Ovary (tissue), 9 donors: Measurements from ENCODE around the gene ATF7. TPM values are rescaled to one million over a fixed set of nuclear protein-coding genes. Genes with fewer than 3 reads are reported as not detected.

Experiments used
- DNase-seq, 5 donors: peaks; one replicate each; pipeline ENCODE4 v3.0.0-alpha.2; 2019 to 2020
- H3K27ac ChIP-seq, 2 donors: fragments of 200-600 bp; one replicate each; pipeline versions ENCODE4 v1.5.1 to v1.8.0; 2019 to 2022
- H3K27me3 ChIP-seq: fragments of 200-600 bp; one replicate; pipeline ENCODE4 v1.8.0; 2022
- H3K36me3 ChIP-seq: fragments of 200-600 bp; sonication (generic); one replicate; pipeline ENCODE4 v1.5.1; 2019
- H3K4me1 ChIP-seq: one replicate; pipeline ENCODE4 v1.8.1; 2013; ENCODE audit warnings: mild to moderate bottlenecking, moderate library complexity; ENCODE audit not compliant: insufficient read depth
- H3K4me3 ChIP-seq: fragments of 200-600 bp; sonication (generic); one replicate; pipeline ENCODE4 v1.5.1; 2017
- H3K9me3 ChIP-seq, 2 donors: fragments of 200-600 bp in 1 of 2; sonication (generic) in 1 of 2; one replicate each; pipeline versions ENCODE4 v1.5.1 to v1.8.1; 2013 to 2019; ENCODE audit warnings: mild to moderate bottlenecking in 1 of 2, moderate library complexity in 1 of 2
- EP300 ChIP-seq: sonication (generic); formaldehyde crosslinking; IDR thresholded peaks from one replicate; pipeline ENCODE4 v1.6.1; 2017; ENCODE audit warnings: antibody characterized with exemption
- POLR2A ChIP-seq: fragments of 450-650 bp; IDR thresholded peaks from one replicate; pipeline ENCODE4 v1.6.1; 2017; ENCODE audit warnings: antibody characterized with exemption, mild to moderate bottlenecking, moderate library complexity
- WGBS, 3 donors: extraction: QIAGEN DNeasy Blood & Tissue Kit in 1 of 3; methylation state at CpG; one replicate each; pipeline versions ENCODE4 v1.1.5 to v1.1.7; 2013 to 2017; 5-methylcytosine and 5-hydroxymethylcytosine counted together
- intact Hi-C, 4 donors: fragments of 100-400 bp; cut with DNase I; formaldehyde crosslinking; loops; one replicate each; pipeline versions ENCODE4 v1.11.0 to v1.15.1; 2022 to 2023
- polyA plus RNA-seq, 2 donors: library from polyadenylated mRNA; stranded (reverse); fragments of 200-250 nt in 1 of 2; fragments of 350-450 nt in 1 of 2; fragmentation: Illumina TruSeq in 1 of 2; extraction: RNeasy Lipid Tissue Mini Kit (QIAGEN cat#74804) in 1 of 2; gene quantifications; one replicate each; pipeline ENCODE4 v1.2.3, GENCODE V29; 2013 to 2014
- total RNA-seq, 7 donors: library from RNA; depleted of rRNA in 2 of 7; stranded (reverse); fragments of >200 nt in 2 of 7; fragmentation: NEBNext Ultra II Directional in 3 of 7; extraction: Animal tissue kit (Norgen Biotek cat#: 25700) in 3 of 7; gene quantifications; one replicate each; pipeline versions ENCODE4 v1.1.0 to v1.2.4, GENCODE V29; 2016 to 2023
- TF ChIP-seq, protein P1 (sequence below), 3 donors: fragments of 450-650 bp in 2 of 3; fragments of 200-600 bp in 1 of 3; IDR thresholded peaks; one replicate each; pipeline versions ENCODE4 v1.5.1 to v1.8.0; 2016 to 2022; ENCODE audit warnings: antibody characterized with exemption in 3 of 3, mild to moderate bottlenecking in 1 of 3
- donor health status: DM: no; HTN: no; CAD: no; lungs with moderate emphysema.
- donor health status: DM: no; HTN: no; CAD: no.
- donor health status: Bipolar disorder and iron deficiency.
- donor health status: DM: yes; HTN: yes; CAD: no.
- donor health status: DM: no; HTN: no; CAD: no.
- donor health status: DM: yes; HTN: yes; CAD: no.

Gene ATF7
- total and polyA plus RNA-seq, 9 donors = 19.8 to 68.5 (median 41.3) TPM

DNA sequence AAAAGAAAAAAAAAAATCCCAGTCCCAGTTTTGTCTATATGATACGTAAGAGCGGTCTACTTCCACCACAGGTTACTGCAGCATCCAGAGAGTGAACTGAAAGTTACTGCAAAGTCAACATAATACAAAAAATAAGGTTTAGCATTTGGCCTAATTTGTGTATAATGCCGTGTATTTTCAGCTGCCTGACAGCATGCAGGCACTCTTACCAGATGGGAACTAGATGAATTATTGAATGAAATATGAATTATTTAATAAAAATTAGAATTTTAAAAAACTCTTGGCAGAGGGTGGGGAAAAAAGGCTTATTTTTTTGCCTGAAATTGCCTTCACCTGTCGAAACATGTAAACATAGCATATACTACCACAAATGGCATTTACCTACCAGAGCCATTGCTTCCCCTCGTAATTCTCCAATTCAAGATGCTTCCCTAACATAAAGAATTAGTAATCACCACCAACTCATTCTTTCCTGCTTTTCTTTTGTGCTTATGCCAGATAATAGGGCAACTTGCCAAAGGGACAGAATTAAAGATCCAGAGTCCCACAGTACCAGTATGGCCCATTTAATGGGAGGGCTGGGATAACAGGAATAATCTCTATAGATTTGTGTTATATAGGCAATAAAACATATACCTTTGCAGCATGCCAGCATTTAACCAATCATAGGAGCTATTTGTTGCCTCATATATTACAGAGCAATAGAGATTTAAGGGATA is 31.1 kb downstream of the ATF7 start:
- DNase-seq = no peak
- 87 to 94% (median 90%) methylated on average over 5 of the region's 5 CpGs for WGBS, 3 donors
- H3K27me3 ChIP-seq = no peaks in the 10 kb centered on the region
- intact Hi-C loops = no loop called here
- no peak overlapping the region for H3K27ac ChIP-seq
- no peaks in the 10 kb centered on the region for H3K36me3 ChIP-seq
- H3K4me3 ChIP-seq = no peak overlapping the region
- H3K9me3 ChIP-seq = no peaks in the 10 kb centered on the region
- H3K4me1 ChIP-seq = peaks cover 4% of the 10 kb centered on the region
- no peak for TF ChIP-seq POLR2A
- TF ChIP-seq EP300 = no peak
- TF ChIP-seq, protein P1, sequence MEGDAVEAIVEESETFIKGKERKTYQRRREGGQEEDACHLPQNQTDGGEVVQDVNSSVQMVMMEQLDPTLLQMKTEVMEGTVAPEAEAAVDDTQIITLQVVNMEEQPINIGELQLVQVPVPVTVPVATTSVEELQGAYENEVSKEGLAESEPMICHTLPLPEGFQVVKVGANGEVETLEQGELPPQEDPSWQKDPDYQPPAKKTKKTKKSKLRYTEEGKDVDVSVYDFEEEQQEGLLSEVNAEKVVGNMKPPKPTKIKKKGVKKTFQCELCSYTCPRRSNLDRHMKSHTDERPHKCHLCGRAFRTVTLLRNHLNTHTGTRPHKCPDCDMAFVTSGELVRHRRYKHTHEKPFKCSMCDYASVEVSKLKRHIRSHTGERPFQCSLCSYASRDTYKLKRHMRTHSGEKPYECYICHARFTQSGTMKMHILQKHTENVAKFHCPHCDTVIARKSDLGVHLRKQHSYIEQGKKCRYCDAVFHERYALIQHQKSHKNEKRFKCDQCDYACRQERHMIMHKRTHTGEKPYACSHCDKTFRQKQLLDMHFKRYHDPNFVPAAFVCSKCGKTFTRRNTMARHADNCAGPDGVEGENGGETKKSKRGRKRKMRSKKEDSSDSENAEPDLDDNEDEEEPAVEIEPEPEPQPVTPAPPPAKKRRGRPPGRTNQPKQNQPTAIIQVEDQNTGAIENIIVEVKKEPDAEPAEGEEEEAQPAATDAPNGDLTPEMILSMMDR (IDR thresholded peaks at IDR 0.05) = no peak

DNA sequence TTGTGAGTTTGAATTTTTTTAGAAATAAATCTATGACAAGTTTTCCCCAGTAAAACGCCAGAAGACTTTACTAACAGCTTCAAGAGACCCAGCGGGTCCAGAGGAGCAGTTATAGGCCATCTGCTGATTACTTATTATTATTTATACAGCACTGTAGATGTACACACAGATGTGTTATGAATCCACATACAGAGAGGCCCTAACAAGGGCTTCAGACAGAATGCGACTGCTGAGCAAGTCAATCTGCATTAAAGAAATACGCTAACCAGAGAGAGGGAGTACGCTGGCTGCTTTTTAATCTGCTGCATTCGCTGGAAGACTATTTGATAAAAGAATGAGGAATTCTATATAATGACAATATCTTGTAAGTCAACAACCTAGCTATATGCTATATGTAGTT is 32.5 kb downstream of the ATF7 start:
- no peak for DNase-seq
- H3K4me3 ChIP-seq = no peak overlapping the region
- no peak overlapping the region for H3K27ac ChIP-seq
- intact Hi-C loops = no loop called here
- TF ChIP-seq POLR2A = no peak
- TF ChIP-seq EP300 = no peak
- TF ChIP-seq, protein P1 (IDR thresholded peaks at IDR 0.05) = no peak
- 85 to 92% (median 89%) methylated on average over 6 of the region's 6 CpGs for WGBS, 3 donors
- H3K9me3 ChIP-seq = no peaks in the 10 kb centered on the region
- H3K36me3 ChIP-seq = no peaks in the 10 kb centered on the region
- H3K27me3 ChIP-seq = no peaks in the 10 kb centered on the region
- H3K4me1 ChIP-seq = peaks cover 4% of the 10 kb centered on the region

DNA sequence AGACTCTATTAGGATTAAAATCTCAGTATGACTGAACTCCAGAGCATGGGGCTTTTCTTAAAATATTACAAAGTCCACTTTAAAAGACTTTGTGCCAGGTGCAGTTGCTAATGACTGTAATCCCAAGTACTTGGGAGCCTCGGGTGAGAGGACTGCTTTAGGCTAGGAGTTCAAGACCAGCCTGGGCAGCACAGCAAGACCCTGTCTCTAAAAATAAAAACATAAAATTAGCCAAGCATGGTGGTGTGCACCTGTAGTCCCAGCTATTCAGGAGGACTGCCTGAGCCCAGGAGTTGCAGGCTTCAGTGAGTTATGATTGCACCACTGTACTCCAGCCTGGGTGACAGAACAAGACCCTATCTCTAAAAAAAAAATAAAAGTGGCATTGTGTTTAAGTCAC is 33.2 kb downstream of the ATF7 start:
- WGBS, 3 donors = 67 to 85% (median 73%) methylated on average over 1 of the region's 1 CpG
- peaks cover 4% of the 10 kb centered on the region for H3K4me1 ChIP-seq
- H3K4me3 ChIP-seq = no peak overlapping the region
- H3K36me3 ChIP-seq = no peaks in the 10 kb centered on the region
- H3K27me3 ChIP-seq = no peaks in the 10 kb centered on the region
- H3K27ac ChIP-seq = no peak overlapping the region
- TF ChIP-seq, protein P1 (IDR thresholded peaks at IDR 0.05) = no peak
- TF ChIP-seq EP300 (no peak), POLR2A (no peak)
- intact Hi-C loops = no loop called here
- DNase-seq = no peak
- no peaks in the 10 kb centered on the region for H3K9me3 ChIP-seq

DNA sequence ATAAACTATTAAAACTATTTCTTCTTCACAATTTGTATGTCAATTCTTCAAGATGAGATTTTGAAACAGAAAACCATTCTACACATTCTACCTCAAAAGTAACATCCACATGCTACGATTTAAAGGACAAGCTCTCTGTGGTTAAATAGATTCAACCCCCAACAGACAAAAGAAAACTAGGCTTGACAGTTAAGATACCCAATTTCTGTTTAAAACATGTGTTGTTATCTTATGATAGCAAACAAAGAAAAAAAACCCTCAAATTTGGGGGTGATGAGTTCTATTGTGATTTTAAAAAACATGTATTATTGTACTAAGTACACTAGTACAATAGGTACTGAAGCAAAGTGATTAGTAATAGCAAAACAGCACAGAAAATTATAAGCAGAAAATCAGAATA is 33.8 kb downstream of the ATF7 start:
- no peaks in the 10 kb centered on the region for H3K36me3 ChIP-seq
- peaks cover 4% of the 10 kb centered on the region for H3K4me1 ChIP-seq
- DNase-seq = no peak
- no peak overlapping the region for H3K27ac ChIP-seq
- intact Hi-C loops = no loop called here
- 71 to 88% (median 86%) methylated on average over 1 of the region's 1 CpG for WGBS, 3 donors
- H3K4me3 ChIP-seq = no peak overlapping the region
- TF ChIP-seq EP300 = no peak
- no peak for TF ChIP-seq POLR2A
- no peaks in the 10 kb centered on the region for H3K9me3 ChIP-seq
- no peaks in the 10 kb centered on the region for H3K27me3 ChIP-seq
